Measurements from ENCODE around the gene FAM124A.
"Not testable (repeated sequence)": the region's sequence is repeated elsewhere in the genome, so short reads cannot be mapped to it uniquely, and the experiment has no call there.

Gene FAM124A

DNA sequence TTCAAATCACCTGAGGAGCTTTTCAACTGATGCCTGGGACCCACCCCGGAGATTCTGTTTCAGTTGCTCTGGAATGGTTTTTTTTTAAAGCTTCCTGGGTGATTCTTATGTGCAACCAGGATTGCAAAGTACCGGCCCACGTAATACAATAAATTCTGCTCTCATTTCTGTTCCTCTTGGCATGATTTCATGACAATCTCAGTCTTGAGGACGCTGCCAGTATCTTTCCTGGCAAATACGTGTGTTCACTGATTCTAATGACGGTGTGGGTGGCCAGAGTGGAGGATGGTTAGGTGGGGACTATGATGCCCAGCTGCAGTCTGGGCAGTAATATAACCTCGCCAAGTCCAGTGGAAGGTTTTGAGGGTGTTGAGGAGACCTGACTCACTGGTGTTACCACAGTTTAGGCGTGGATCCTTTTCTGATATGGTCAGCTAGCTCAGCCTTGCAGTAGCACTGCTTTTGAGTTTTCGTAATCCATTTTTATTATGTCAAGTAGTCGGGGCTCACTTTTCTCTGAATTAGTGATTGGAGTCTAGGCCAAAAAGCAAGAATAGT, 49.4 kb downstream of the FAM124A start:
- H3K4me1 Mint-ChIP-seq (ENCODE audit: low read depth in 2 of 2): no peaks in the 10 kb centered on the region
- DNase-seq (no peak), ATAC-seq (replicated peaks) (no peak)
- H3K4me3 Mint-ChIP-seq: no peak overlapping the region
- no peaks in the 10 kb centered on the region for H3K36me3 Mint-ChIP-seq (ENCODE audit: insufficient read depth)
- no peaks in the 10 kb centered on the region for H3K9me3 Mint-ChIP-seq
- peaks cover 14 to 27% of the 10 kb centered on the region in 2 donors for H3K27me3 Mint-ChIP-seq
- H3K27ac Mint-ChIP-seq: no peak overlapping the region

GRCh38 chr13:51275101-51275500, 52.9 kb downstream of the FAM124A start:
- Mint-ChIP-seq H3K27ac (no peak overlapping the region), H3K4me3 (no peak overlapping the region), H3K9me3 (no peaks in the 10 kb centered on the region), H3K27me3 (peaks cover 16 to 39% of the 10 kb centered on the region in 2 donors), H3K36me3 (ENCODE audit: insufficient read depth) (no peaks in the 10 kb centered on the region), H3K4me1 (ENCODE audit: low read depth in 2 of 2) (no peaks in the 10 kb centered on the region)
- no peak for DNase-seq
- ATAC-seq (replicated peaks): no peak

- Mint-ChIP-seq H3K9me3 (no peaks in the 10 kb centered on the region), H3K4me3 (no peak overlapping the region), H3K27me3 (peaks cover 21 to 40% of the 10 kb centered on the region in 2 donors), H3K4me1 (ENCODE audit: low read depth in 2 of 2) (no peaks in the 10 kb centered on the region), H3K36me3 (ENCODE audit: insufficient read depth) (no peaks in the 10 kb centered on the region), H3K27ac (no peak overlapping the region)
- DNase-seq (no peak), ATAC-seq (replicated peaks) (no peak)
Observed at GRCh38 chr13:51276636-51277035, 54.4 kb downstream of the FAM124A start.

DNA sequence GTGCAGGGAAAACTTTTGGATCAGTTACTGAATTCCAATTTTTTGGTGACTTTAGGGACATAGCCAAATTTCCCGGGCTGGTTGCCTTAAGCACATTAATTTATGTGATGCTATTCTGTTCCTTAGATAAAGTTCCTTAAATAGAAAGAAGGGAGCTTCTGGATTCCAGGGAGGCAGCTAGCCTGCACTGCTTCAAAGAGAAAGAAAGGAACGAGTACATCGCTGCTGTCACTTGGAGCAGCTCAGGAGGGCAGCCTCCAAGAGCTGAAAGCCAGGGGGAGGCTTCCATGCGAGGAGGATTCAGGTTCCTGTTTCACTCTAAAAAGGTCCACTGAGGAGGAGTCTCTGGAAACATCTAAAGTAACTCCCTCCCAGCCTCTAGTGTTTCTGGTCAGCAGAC, 55.7 kb downstream of the FAM124A start:
- Mint-ChIP-seq H3K4me1 (ENCODE audit: low read depth in 2 of 2) (no peaks in the 10 kb centered on the region), H3K4me3 (no peak overlapping the region), H3K36me3 (ENCODE audit: insufficient read depth) (no peaks in the 10 kb centered on the region), H3K27ac (no peak overlapping the region), H3K9me3 (no peaks in the 10 kb centered on the region), H3K27me3 (peaks cover 13 to 39% of the 10 kb centered on the region in 2 donors)
- no peak for ATAC-seq (replicated peaks)
- no peak for DNase-seq

GRCh38 chr13:51278426-51279130, 56.4 kb downstream of the FAM124A start:
- Mint-ChIP-seq H3K27me3 (peaks cover 13 to 39% of the 10 kb centered on the region in 2 donors), H3K9me3 (no peaks in the 10 kb centered on the region), H3K36me3 (ENCODE audit: insufficient read depth) (no peaks in the 10 kb centered on the region), H3K27ac (no peak overlapping the region), H3K4me3 (no peak overlapping the region), H3K4me1 (ENCODE audit: low read depth in 2 of 2) (no peaks in the 10 kb centered on the region)
- DNase-seq (no peak), ATAC-seq (replicated peaks) (no peak)

DNA sequence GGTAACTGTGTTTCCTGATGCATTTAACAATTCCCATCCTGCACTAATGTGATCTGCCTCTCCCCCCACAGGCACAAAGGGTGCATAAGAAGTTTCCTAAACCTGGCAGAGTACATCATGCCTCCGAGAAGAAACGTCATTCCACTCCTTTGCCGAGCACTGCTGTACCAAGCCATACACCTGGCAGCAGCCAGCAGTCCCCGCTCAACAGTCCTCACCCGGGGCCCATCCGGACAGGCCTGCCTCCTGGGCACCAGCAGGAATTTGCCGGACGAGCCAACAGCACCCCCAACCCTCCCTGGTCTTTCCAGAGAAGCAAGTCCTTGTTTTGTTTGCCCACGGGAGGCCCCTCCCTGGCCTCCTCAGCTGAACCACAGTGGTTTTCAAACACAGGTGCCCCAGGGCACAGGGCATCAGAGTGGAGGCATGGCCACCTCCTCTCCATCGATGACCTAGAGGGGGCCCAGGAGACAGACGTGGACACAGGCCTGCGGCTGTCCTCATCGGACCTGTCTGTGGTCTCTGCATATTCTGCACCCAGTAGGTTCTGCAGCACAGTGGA, 58.3 kb downstream of the FAM124A start:
- no peak for DNase-seq

DNA sequence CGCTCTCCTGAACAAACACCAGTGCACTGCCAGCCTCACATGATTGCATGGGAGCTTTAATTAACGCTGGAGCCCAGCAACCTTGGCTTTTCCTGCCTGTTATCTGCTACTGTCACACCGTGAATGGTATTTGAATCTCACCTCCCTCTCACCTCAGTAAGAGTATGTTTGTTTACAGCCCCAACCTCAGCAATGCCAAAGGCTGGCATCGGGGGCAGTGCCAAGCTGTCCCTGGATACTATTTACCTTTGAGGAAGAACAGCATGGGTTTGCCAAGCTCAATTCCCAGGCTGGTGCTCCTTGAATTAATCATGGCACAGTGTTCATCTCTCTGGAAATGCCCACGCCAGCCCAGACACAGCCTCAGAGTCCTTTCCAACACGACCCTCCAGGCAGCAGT, 60.1 kb downstream of the FAM124A start:
- Mint-ChIP-seq H3K27me3 (peaks cover 13 to 38% of the 10 kb centered on the region in 2 donors), H3K4me1 (ENCODE audit: low read depth in 2 of 2) (no peaks in the 10 kb centered on the region), H3K4me3 (no peak overlapping the region), H3K27ac (no peak overlapping the region), H3K9me3 (no peaks in the 10 kb centered on the region), H3K36me3 (ENCODE audit: insufficient read depth) (no peaks in the 10 kb centered on the region)
- ATAC-seq (replicated peaks) (no peak), DNase-seq (no peak)

More for the DNA sequence above, 58.3 kb downstream of the FAM124A start:
- Mint-ChIP-seq H3K27ac (no peak overlapping the region), H3K36me3 (ENCODE audit: insufficient read depth) (no peaks in the 10 kb centered on the region), H3K9me3 (no peaks in the 10 kb centered on the region), H3K4me1 (ENCODE audit: low read depth in 2 of 2) (no peaks in the 10 kb centered on the region), H3K4me3 (no peak overlapping the region), H3K27me3 (peaks cover 13 to 47% of the 10 kb centered on the region in 2 donors)
- no peak for ATAC-seq (replicated peaks)

DNA sequence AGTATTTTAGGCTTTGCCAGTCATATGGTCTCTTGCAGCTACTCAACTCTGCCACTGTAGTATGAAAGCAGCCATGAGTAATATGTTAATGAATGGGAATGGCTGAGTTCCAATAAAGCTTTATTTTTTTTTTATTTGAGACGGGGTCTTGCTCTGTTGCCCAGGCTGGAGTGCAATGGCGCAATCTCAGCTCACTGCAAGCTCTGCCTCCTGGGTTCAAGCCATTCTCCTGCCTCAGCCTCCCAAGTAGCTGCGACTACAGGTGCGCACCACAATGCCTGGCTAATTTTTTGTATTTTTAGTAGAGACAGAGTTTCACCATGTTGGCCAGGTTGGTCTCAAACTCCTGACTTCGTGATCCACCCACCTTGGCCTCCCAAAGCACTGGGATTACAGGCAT, 60.7 kb downstream of the FAM124A start:
- H3K4me3 Mint-ChIP-seq; DNase-seq; ATAC-seq (replicated peaks); H3K9me3 Mint-ChIP-seq; H3K27ac Mint-ChIP-seq; H3K36me3 Mint-ChIP-seq (ENCODE audit: insufficient read depth); H3K4me1 Mint-ChIP-seq (ENCODE audit: low read depth in 2 of 2): not testable (repeated sequence)
- peaks cover 13 to 38% of the 10 kb centered on the region in 2 donors for H3K27me3 Mint-ChIP-seq

DNA sequence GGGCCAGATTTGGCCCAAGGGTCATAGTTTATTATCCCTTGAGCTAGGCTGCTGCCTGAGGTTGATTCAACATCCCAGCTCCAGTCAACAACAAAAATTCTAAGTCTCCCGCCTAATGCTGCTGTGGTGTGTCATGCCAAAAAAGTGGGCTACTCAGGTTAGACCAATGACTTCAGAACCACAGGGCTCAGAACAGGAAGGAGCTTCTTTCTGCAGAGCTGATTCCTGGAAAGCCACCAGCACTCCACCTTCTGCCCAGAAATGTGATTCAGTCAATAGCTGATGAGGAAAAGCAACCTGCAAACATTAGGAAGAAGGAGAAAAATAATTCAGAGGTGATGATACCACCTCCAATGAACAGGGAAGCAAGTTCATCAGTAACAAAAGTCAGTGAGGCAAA, 61.2 kb downstream of the FAM124A start:
- Mint-ChIP-seq H3K36me3 (ENCODE audit: insufficient read depth) (no peaks in the 10 kb centered on the region), H3K27me3 (peaks cover 13 to 38% of the 10 kb centered on the region in 2 donors), H3K9me3 (no peaks in the 10 kb centered on the region), H3K4me1 (ENCODE audit: low read depth in 2 of 2) (no peaks in the 10 kb centered on the region), H3K27ac (no peak overlapping the region), H3K4me3 (no peak overlapping the region)
- DNase-seq: no peak
- ATAC-seq (replicated peaks): no peak

DNA sequence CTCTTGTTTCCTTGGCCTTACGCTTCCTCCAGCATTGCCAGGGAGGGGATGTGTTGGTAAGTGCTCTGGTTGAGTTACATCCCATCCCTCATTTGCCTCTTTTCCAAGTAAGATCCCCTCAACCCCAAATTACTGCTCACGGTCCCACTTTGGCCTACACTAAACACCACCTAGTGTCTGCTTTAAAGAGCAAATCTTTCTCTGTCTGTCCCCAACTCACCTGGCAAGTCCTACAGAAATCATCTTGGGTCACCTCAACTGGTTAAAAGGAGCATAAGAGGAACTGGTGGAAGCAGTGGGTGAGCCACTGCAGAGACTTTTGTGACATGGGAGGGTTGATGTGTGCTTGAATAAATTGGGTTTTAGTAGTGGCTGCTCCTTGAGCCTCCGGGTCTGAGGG, 62.1 kb downstream of the FAM124A start:
- H3K9me3 Mint-ChIP-seq: no peaks in the 10 kb centered on the region
- no peak overlapping the region for H3K4me3 Mint-ChIP-seq
- no peaks in the 10 kb centered on the region for H3K4me1 Mint-ChIP-seq (ENCODE audit: low read depth in 2 of 2)
- ATAC-seq (replicated peaks) (no peak), DNase-seq (no peak)
- peaks cover 13 to 34% of the 10 kb centered on the region in 2 donors for H3K27me3 Mint-ChIP-seq
- no peaks in the 10 kb centered on the region for H3K36me3 Mint-ChIP-seq (ENCODE audit: insufficient read depth)
- no peak overlapping the region for H3K27ac Mint-ChIP-seq

DNA sequence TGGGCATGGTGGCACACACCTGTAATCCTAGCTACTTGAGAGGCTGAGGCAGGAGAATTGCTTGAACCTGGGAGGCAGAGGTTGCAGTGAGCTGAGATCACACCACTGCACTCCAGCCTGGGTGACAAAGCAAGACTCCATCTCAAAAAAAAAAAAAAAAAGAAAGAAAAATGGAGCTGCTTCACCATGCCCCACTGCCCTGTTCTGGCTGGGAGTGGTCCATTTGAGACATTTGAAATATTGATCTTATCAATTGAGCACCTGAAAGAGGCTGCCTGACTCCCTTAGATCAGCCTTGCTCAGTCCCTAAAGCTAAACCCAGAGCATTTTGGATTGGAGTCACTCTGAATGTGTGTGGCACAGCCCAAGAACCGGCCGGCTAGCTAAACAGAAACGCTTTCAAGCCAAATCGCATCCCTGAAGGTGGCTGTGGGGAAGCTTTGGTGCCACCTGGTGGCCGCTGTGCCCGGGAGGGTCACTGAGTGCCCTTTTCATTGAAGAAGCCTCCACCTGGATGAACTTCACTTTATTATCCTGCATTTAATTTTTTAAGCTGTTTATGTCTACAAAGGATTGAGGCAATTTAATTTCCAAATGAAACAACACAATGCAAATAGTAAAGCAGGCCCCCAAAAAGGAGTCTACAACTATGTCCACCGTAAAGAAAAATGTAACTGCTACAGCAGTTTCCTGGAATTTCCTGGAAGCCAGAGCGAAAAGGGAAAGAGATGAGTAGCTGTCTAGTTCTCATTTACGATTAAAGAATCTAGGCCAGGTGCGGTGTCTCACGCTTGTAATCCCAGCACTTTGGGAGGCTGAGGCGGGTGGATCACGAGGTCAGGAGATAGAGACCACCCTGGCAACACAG, 64.2 kb downstream of the FAM124A start:
- Mint-ChIP-seq H3K4me1 (ENCODE audit: low read depth in 2 of 2) (no peaks in the 10 kb centered on the region), H3K36me3 (ENCODE audit: insufficient read depth) (no peaks in the 10 kb centered on the region), H3K9me3 (no peaks in the 10 kb centered on the region), H3K27me3 (peaks cover 0 to 23% of the 10 kb centered on the region in 2 donors), H3K27ac (no peak overlapping the region), H3K4me3 (no peak overlapping the region)
- ATAC-seq (replicated peaks) (peak; percentile 73), DNase-seq (peak; percentile 45 to 64 (median 56))

DNA sequence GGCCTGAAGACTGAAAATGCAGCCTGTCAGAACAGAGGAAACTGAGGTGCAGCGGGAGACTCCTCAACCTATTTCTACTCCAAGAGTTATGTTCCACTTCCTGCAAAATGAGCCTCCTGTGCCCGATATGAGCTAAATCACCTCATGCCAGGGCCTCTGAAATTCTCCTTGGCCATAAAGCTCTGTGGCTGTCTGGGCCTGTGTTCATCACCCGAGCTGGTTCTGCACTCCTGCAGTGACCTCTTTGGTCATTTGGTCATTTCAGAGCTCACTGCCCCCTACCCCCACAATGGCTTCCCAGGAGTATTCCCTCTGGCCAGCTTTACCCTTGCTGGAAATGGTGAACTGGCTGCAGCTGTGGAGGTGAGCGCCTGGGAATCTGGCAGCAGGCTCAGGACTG, 65.6 kb downstream of the FAM124A start:
- DNase-seq (no peak), ATAC-seq (replicated peaks) (no peak)
- no peaks in the 10 kb centered on the region for H3K4me1 Mint-ChIP-seq (ENCODE audit: low read depth in 2 of 2)
- H3K36me3 Mint-ChIP-seq (ENCODE audit: insufficient read depth): no peaks in the 10 kb centered on the region
- H3K4me3 Mint-ChIP-seq: no peak overlapping the region
- no peaks in the 10 kb centered on the region for H3K9me3 Mint-ChIP-seq
- H3K27ac Mint-ChIP-seq: no peak overlapping the region
- H3K27me3 Mint-ChIP-seq: peaks cover 0 to 16% of the 10 kb centered on the region in 2 donors

- H3K9me3 Mint-ChIP-seq; DNase-seq; H3K4me3 Mint-ChIP-seq; H3K36me3 Mint-ChIP-seq (ENCODE audit: insufficient read depth); ATAC-seq (replicated peaks); H3K4me1 Mint-ChIP-seq (ENCODE audit: low read depth in 2 of 2); H3K27ac Mint-ChIP-seq: not testable (repeated sequence)
- H3K27me3 Mint-ChIP-seq: peaks cover 0 to 16% of the 10 kb centered on the region in 2 donors
Observed at GRCh38 chr13:51288254-51288653, 66.1 kb downstream of the FAM124A start.

Measured in effector memory CD8-positive, alpha-beta T cell (primary cell).